C4-2B (cell line): ENCODE measurements around the gene LRMDA.

Experiments
- CTCF ChIP-seq: fragments of 450-650 bp; conservative IDR thresholded peaks from 2 replicates; pipeline ENCODE4 v1.5.1; 2017; ENCODE audit warnings: mild to moderate bottlenecking
- ZFX ChIP-seq: fragments of 450-650 bp; IDR thresholded peaks from 2 replicates; pipeline ENCODE4 v1.6.1; 2017

DNA sequence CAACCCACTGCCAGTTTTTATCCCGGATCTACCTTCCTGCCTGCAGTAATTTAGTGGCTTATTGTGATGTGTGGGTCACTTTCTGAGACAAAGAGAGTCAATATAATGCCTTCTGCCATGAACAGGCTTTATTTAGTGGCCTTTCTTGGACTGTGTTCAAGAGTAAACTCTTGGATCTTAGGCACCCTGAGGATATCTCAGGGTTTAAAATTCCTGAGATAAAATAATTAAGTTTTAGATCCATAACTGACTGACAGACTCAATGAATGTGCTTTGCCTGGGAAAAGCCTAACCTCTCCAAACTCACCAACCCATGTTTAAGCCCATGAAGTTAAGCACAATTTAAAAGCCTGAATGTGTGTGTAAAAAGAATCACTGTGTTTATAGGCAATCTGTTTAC lies 564.3 kb downstream of the LRMDA start:
- TF ChIP-seq CTCF (no peak), ZFX (no peak)
